ENCODE results near the gene RLN1.
"Not testable (repeated sequence)": the region's sequence is repeated elsewhere in the genome, so short reads cannot be mapped to it uniquely, and the experiment has no call there.

Gene RLN1

GRCh38 chr9:5321601-5322000 is 18.1 kb downstream of the RLN1 start:
- DNase-seq: not testable (repeated sequence)

- DNase-seq: no peak
Observed at GRCh38 chr9:5321058-5321457, 18.6 kb downstream of the RLN1 start.

GRCh38 chr9:5316406-5316805 is 23.3 kb downstream of the RLN1 start:
- DNase-seq: not testable (repeated sequence)

- no peak for DNase-seq
Observed at GRCh38 chr9:5315187-5315923, 24.3 kb downstream of the RLN1 start.

GRCh38 chr9:5310851-5311250 is 28.8 kb downstream of the RLN1 start:
- no peak for DNase-seq

- DNase-seq: no peak
Observed at GRCh38 chr9:5305741-5306140, 33.9 kb downstream of the RLN1 start.

GRCh38 chr9:5303840-5304795 is 35.6 kb downstream of the RLN1 start, which contains the start of gene RLN2:
TSS of gene RLN2 (minus strand) at chr9:5304716. CDS start at chr9:5304580, 136 bp downstream.
- not testable (repeated sequence) for DNase-seq

- DNase-seq: no peak
Observed at GRCh38 chr9:5301544-5301943, 38.1 kb downstream of the RLN1 start.

- no peak for DNase-seq
Observed at GRCh38 chr9:5292141-5292540, 47.5 kb downstream of the RLN1 start.

GRCh38 chr9:5288591-5288990 is 51.1 kb downstream of the RLN1 start:
- no peak for DNase-seq

GRCh38 chr9:5286262-5286661 is 53.4 kb downstream of the RLN1 start:
- no peak for DNase-seq
